ENCODE measurements around the gene RBM20.

- TF ChIP-seq CTCF (IDR thresholded peaks at IDR 0.05) (no peak), POLR2AphosphoS5 (IDR thresholded peaks at IDR 0.05; ENCODE audit: low read depth, low read length) (no peak), TCF7L2 (IDR thresholded peaks at IDR 0.05; ENCODE audit: low read depth, low read length) (no peak), SIN3A (IDR thresholded peaks at IDR 0.05; ENCODE audit: borderline replicate concordance, insufficient read depth, low read depth, low read length) (no peak)
- TF ChIP-seq, protein P1, sequence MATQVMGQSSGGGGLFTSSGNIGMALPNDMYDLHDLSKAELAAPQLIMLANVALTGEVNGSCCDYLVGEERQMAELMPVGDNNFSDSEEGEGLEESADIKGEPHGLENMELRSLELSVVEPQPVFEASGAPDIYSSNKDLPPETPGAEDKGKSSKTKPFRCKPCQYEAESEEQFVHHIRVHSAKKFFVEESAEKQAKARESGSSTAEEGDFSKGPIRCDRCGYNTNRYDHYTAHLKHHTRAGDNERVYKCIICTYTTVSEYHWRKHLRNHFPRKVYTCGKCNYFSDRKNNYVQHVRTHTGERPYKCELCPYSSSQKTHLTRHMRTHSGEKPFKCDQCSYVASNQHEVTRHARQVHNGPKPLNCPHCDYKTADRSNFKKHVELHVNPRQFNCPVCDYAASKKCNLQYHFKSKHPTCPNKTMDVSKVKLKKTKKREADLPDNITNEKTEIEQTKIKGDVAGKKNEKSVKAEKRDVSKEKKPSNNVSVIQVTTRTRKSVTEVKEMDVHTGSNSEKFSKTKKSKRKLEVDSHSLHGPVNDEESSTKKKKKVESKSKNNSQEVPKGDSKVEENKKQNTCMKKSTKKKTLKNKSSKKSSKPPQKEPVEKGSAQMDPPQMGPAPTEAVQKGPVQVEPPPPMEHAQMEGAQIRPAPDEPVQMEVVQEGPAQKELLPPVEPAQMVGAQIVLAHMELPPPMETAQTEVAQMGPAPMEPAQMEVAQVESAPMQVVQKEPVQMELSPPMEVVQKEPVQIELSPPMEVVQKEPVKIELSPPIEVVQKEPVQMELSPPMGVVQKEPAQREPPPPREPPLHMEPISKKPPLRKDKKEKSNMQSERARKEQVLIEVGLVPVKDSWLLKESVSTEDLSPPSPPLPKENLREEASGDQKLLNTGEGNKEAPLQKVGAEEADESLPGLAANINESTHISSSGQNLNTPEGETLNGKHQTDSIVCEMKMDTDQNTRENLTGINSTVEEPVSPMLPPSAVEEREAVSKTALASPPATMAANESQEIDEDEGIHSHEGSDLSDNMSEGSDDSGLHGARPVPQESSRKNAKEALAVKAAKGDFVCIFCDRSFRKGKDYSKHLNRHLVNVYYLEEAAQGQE (IDR thresholded peaks at IDR 0.05; ENCODE audit: insufficient read depth in 1 of 2, low read depth in 2 of 2, low read length in 1 of 2), result no peak
Observed at GRCh38 chr10:110863361-110863760, 219.2 kb downstream of the RBM20 start.

Measured in Panc1 (cell line).